Measurements from ENCODE around the gene KMT2B. TPM values are rescaled to one million over a fixed set of nuclear protein-coding genes. Genes with fewer than 3 reads are reported as not detected.

KMT2B gene
- total RNA-seq, 1 donor from 2014 or later, result 65.2 TPM

GRCh38 chr19:35693835-35694599 is 23.8 kb upstream of the KMT2B start:
- Mint-ChIP-seq H3K27me3 (ENCODE audit: insufficient read depth) (no peaks in the 10 kb centered on the region), H3K27ac (peak overlapping the region; percentile 38), H3K4me3 (no peak overlapping the region), H3K4me1 (ENCODE audit: low read depth) (peaks cover 27% of the 10 kb centered on the region), H3K9me3 (no peaks in the 10 kb centered on the region), H3K36me3 (ENCODE audit: low read depth) (no peaks in the 10 kb centered on the region)
- intact Hi-C loops (cut with micrococcal nuclease), result loop anchor here (1.0 to 5.0 kb wide), 9 partner anchors 8 to 237 kb away; partner anchors contain the start of genes ARHGAP33, NFKBID, PSENEN and U2AF1L4
- DNase-seq (ENCODE audit: low spot score), result peak; percentile 86

DNA sequence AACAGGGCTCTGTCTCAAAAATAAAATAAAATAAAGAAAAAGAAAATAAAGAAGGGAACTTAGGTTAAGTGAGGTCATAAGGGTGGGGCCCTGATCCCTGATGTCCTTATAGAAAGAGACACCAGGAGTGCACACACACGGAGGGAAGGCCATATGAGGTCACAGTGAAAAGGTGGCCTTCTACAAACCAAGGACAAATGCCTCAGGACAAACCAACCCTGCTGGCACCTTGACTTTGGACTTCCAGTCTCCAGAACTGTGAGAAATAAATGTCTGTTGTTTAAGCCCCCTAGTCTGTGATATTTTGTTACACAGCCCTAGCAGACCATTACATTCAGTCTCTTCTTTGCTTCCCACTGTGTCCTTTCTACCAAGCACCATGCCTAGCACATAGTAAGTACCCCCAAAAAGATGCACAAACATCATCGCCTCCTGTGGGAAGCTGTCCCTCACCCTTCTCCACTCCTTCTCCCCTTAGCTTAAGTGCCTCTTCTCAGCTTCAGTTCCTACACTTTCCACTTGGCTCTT is 21.8 kb upstream of the KMT2B start:
- Mint-ChIP-seq H3K27me3 (ENCODE audit: insufficient read depth) (no peaks in the 10 kb centered on the region), H3K27ac (no peak overlapping the region)

GRCh38 chr19:35696835-35697234 is 21.0 kb upstream of the KMT2B start:
- intact Hi-C loops (cut with micrococcal nuclease), result no loop called here
- H3K4me3 Mint-ChIP-seq, result no peak overlapping the region
- no peaks in the 10 kb centered on the region for H3K36me3 Mint-ChIP-seq (ENCODE audit: low read depth)
- no peak for DNase-seq (ENCODE audit: low spot score)
- peaks cover 32% of the 10 kb centered on the region for H3K4me1 Mint-ChIP-seq (ENCODE audit: low read depth)
- peak overlapping the region; percentile 48 for H3K27ac Mint-ChIP-seq
- H3K27me3 Mint-ChIP-seq (ENCODE audit: insufficient read depth), result no peaks in the 10 kb centered on the region
- no peaks in the 10 kb centered on the region for H3K9me3 Mint-ChIP-seq

More for the DNA sequence above, 21.8 kb upstream of the KMT2B start:
- no peak for DNase-seq (ENCODE audit: low spot score)
- Mint-ChIP-seq H3K36me3 (ENCODE audit: low read depth) (no peaks in the 10 kb centered on the region), H3K4me3 (no peak overlapping the region), H3K4me1 (ENCODE audit: low read depth) (peaks cover 32% of the 10 kb centered on the region), H3K9me3 (no peaks in the 10 kb centered on the region)
- intact Hi-C loops (cut with micrococcal nuclease), result no loop called here

DNA sequence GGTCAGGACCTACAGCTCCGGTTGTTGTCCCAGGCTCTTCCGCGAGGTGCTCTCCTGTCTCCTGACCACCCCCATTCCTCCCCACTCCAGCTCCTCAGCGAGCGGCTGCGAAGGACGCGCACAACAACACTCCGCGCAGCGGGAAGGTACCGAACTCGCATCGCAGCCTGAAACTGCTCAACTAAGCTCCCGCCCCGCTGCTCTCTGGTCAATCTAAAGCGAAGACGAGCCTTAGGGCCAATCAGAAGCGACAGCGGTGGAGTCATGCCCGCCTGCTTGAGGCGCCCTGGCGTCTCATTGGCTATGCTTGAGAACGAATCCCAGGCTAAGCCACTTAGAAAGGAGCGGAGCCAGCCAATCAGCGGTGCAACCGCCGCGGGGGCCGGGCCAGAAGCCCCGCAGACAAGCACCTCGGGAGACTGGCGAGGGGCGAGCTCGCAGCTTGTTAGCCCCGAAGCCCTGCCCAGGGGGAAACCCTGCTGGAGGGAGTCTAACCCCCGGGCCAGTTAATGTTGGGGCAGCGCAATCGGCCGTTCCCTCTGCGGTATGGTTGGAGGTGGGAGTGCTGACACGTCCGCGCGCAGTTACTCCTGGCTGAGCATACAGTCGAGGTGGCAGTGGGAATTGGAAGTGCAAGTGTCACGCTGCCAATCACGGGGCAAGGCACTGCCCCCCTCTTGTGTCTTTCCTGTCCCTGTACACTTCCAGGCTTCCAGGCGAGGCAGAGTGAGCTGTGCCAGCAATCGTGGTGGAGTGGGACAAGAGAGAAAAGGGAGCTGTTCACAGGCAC is 15.4 kb upstream of the KMT2B start:
- Mint-ChIP-seq H3K36me3 (ENCODE audit: low read depth) (peaks cover 2% of the 10 kb centered on the region), H3K27me3 (ENCODE audit: insufficient read depth) (no peaks in the 10 kb centered on the region), H3K9me3 (no peaks in the 10 kb centered on the region), H3K4me1 (ENCODE audit: low read depth) (peaks cover 18% of the 10 kb centered on the region), H3K27ac (peak overlapping the region; percentile 97), H3K4me3 (peak overlapping the region; percentile 95)
- intact Hi-C loops (cut with micrococcal nuclease), result loop anchor here (1.0 to 2.0 kb wide), 7 partner anchors 8 to 293 kb away; partner anchors contain the start of genes LIN37, PROSER3 and SDHAF1
- peak; percentile 93 for DNase-seq (ENCODE audit: low spot score)

GRCh38 chr19:35703343-35703742 is 14.5 kb upstream of the KMT2B start:
- Mint-ChIP-seq H3K27me3 (ENCODE audit: insufficient read depth) (no peaks in the 10 kb centered on the region), H3K4me3 (no peak overlapping the region), H3K27ac (no peak overlapping the region), H3K4me1 (ENCODE audit: low read depth) (peaks cover 17% of the 10 kb centered on the region), H3K9me3 (no peaks in the 10 kb centered on the region), H3K36me3 (ENCODE audit: low read depth) (peaks cover 2% of the 10 kb centered on the region)
- DNase-seq (ENCODE audit: low spot score), result no peak
- intact Hi-C loops (cut with micrococcal nuclease), result loop anchor here (2.0 kb wide), 2 partner anchors 55 to 59 kb away; partner anchors contain the start of gene PROSER3

GRCh38 chr19:35704218-35704617 is 13.6 kb upstream of the KMT2B start, which contains the start of gene ZBTB32:
Gene ZBTB32 (plus strand): TSS chr19:35704558. CDS start chr19:35714627, 10,069 bp downstream.
- Mint-ChIP-seq H3K4me3 (no peak within 1 kb of the TSS), H3K27ac (no peak within 1 kb of the TSS), H3K9me3 (no peaks in the 10 kb centered on the region), H3K36me3 (ENCODE audit: low read depth) (peaks cover 2% of the 10 kb centered on the region), H3K27me3 (ENCODE audit: insufficient read depth) (no peaks in the 10 kb centered on the region), H3K4me1 (ENCODE audit: low read depth) (peaks cover 11% of the 10 kb centered on the region)
- intact Hi-C loops (cut with micrococcal nuclease), result no loop called here
- no peak for DNase-seq (ENCODE audit: low spot score)

GRCh38 chr19:35708391-35708790 is 9.4 kb upstream of the KMT2B start:
- intact Hi-C loops (cut with micrococcal nuclease), result no loop called here
- H3K27me3 Mint-ChIP-seq (ENCODE audit: insufficient read depth), result no peaks in the 10 kb centered on the region

DNA sequence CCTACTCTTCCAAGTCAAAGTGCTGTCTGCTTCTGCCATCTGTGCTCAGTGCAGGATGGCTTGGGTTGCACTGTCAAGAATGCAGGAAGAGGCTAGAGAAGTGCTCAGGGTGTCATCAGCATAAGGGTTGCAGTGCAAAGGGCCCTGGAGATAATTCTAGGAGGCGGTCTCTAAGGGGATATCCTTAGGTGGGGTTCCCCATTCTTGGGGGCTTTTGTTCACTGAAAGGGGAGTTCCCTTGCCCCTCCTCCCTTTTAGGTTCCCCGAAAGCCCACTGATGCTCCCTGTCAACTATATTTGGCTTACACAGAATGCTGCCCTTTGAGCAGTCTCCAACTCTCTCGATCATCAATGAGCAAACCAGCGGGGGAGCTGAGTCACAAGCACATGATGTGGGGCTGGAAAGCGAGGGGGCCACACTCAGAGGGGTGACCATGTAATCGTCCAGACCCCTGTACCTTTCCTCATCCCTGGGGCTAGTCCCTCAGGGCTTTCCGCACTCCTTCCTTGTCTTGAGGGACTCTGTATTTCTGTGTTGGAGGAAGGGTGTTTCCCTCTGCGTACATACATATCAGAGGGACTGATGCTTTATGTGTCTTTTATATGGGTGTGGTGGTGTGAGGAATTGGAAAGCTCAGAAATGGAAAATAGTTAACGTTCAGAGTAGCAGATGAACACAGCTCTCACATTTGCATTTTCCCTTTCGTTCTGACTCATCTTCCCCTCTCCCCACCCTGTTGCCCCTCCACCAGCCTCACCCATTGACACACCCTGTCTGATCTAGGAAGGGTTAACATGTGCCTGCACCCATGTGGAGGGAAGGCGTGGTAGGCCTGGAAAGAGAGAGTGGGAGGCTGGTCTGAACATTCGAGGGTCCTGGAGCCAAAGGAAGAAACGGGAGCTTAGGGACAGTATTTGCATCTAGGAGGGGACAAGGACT is 6.7 kb upstream of the KMT2B start:
- Mint-ChIP-seq H3K4me3 (peak overlapping the region; percentile 63), H3K4me1 (ENCODE audit: low read depth) (peaks cover 46% of the 10 kb centered on the region), H3K9me3 (no peaks in the 10 kb centered on the region), H3K36me3 (ENCODE audit: low read depth) (peaks cover 18% of the 10 kb centered on the region), H3K27me3 (ENCODE audit: insufficient read depth) (no peaks in the 10 kb centered on the region), H3K27ac (peak overlapping the region; percentile 95)
- DNase-seq (ENCODE audit: low spot score), result peak; percentile 63
- intact Hi-C loops (cut with micrococcal nuclease), result loop anchor here (1.0 to 2.0 kb wide), 3 partner anchors 9 to 188 kb away; no protein-coding TSS in a partner anchor

More at GRCh38 chr19:35708391-35708790, 9.4 kb upstream of the KMT2B start:
- H3K9me3 Mint-ChIP-seq, result no peaks in the 10 kb centered on the region
- no peak overlapping the region for H3K27ac Mint-ChIP-seq
- no peak overlapping the region for H3K4me3 Mint-ChIP-seq
- peaks cover 30% of the 10 kb centered on the region for H3K4me1 Mint-ChIP-seq (ENCODE audit: low read depth)
- DNase-seq (ENCODE audit: low spot score), result no peak
- H3K36me3 Mint-ChIP-seq (ENCODE audit: low read depth), result peaks cover 2% of the 10 kb centered on the region

DNA sequence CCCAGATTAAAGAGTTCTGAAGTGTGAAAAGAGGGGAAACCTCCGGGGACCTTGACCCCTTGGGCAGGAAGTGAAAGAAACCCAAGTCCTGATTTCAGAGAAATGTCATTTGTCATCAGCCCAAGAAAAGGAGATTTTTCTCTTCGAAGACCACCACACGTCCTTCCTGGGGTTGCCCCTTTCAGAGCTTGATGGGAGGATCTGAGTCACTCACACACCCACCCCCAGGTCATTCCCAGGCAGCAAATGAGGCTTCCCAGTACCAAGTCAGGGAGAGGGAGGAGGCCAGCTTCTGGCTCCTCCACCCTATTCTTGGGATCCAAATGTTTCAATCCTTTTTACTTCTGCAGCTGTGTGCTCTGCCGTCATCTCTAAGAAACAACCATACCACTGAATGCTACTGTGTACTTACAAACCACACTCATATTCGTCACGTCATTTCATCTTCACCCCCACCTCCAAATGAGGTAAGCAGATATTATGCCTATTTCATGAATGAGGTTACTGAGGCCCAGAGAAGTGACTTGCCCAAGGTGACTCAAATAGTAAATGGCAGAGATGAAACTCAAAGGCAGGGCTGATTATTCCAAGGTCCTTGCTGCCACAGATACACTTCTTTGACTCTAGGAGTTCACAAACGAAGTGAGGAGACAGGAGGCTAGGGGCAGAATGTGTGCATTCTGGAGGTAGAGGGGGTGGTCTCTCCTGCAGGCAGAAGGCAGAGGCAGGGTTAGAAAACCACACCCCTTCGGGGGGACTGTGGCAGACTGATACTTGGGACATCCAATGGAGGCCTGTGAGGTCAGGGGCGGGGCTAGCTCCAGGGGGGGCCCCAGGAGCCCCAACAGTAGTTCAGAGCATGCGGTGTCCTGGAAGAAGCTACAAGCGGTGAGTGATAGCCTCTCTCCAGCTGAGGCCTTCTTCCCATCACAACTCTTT is 5.0 kb upstream of the KMT2B start:
- peaks cover 53% of the 10 kb centered on the region for H3K4me1 Mint-ChIP-seq (ENCODE audit: low read depth)
- H3K9me3 Mint-ChIP-seq, result no peaks in the 10 kb centered on the region
- intact Hi-C loops (cut with micrococcal nuclease), result loop anchor here (1.0 kb wide), 1 partner anchor 218 kb away; no protein-coding TSS in a partner anchor
- H3K36me3 Mint-ChIP-seq (ENCODE audit: low read depth), result peaks cover 25% of the 10 kb centered on the region
- H3K27ac Mint-ChIP-seq, result peak overlapping the region; percentile 95
- H3K4me3 Mint-ChIP-seq, result peak overlapping the region; percentile 99
- peak; percentile 64 for DNase-seq (ENCODE audit: low spot score)
- no peaks in the 10 kb centered on the region for H3K27me3 Mint-ChIP-seq (ENCODE audit: insufficient read depth)

GRCh38 chr19:35713506-35713850 is 4.3 kb upstream of the KMT2B start:
- intact Hi-C loops (cut with micrococcal nuclease), result loop anchor here (1.0 kb wide), 1 partner anchor 218 kb away; no protein-coding TSS in a partner anchor
- no peak for DNase-seq (ENCODE audit: low spot score)
- Mint-ChIP-seq H3K27ac (peak overlapping the region; percentile 95), H3K27me3 (ENCODE audit: insufficient read depth) (no peaks in the 10 kb centered on the region), H3K4me3 (peak overlapping the region; percentile 99), H3K4me1 (ENCODE audit: low read depth) (peaks cover 53% of the 10 kb centered on the region), H3K9me3 (no peaks in the 10 kb centered on the region), H3K36me3 (ENCODE audit: low read depth) (peaks cover 25% of the 10 kb centered on the region)

- H3K4me1 Mint-ChIP-seq (ENCODE audit: low read depth), result peaks cover 57% of the 10 kb centered on the region
- no peaks in the 10 kb centered on the region for H3K9me3 Mint-ChIP-seq
- no peak for DNase-seq (ENCODE audit: low spot score)
- H3K27ac Mint-ChIP-seq, result peak overlapping the region; percentile 95
- H3K4me3 Mint-ChIP-seq, result peak overlapping the region; percentile 99
- H3K36me3 Mint-ChIP-seq (ENCODE audit: low read depth), result peaks cover 25% of the 10 kb centered on the region
- intact Hi-C loops (cut with micrococcal nuclease), result loop anchor here (1.0 kb wide), 1 partner anchor 217 kb away; no protein-coding TSS in a partner anchor
- H3K27me3 Mint-ChIP-seq (ENCODE audit: insufficient read depth), result no peaks in the 10 kb centered on the region
Measured at GRCh38 chr19:35713904-35714495, 3.8 kb upstream of the KMT2B start.

Data from activated T-helper 1 cell treated with anti-CD3 and anti-CD28 coated beads, Interleukin-12 subunit alpha, Interleukin-12 subunit beta, Interleukin-2, Interleukin-4 antibody, amounts not matched to agents 30 ng/mL and 10 ng/mL and 1 ng/mL, durations not matched to agents 14 hours and 24 hours and 36 hours (primary cell).